Endodermal cell (in vitro differentiated cells): ENCODE results near the gene ENPP7. TPM values are rescaled to one million over a fixed set of nuclear protein-coding genes. Genes with fewer than 3 reads are reported as not detected.

ENCODE experiments used
- DNase-seq: peaks from one replicate; pipeline ENCODE4 v3.0.0-alpha.2; 2017
- H3K27ac ChIP-seq: 2 replicates; pipeline ENCODE4 v1.5.1; 2013; ENCODE audit warnings: mild to moderate bottlenecking, low read depth, low read length, moderate library complexity
- H3K27me3 ChIP-seq: 2 replicates; pipeline ENCODE4 v1.6.1; 2013; ENCODE audit warnings: mild to moderate bottlenecking, low read length, moderate library complexity; ENCODE audit not compliant: insufficient read depth, control insufficient read depth, poor library complexity, severe bottlenecking
- H3K36me3 ChIP-seq: 2 replicates; pipeline ENCODE4 v1.7.0; 2013; ENCODE audit warnings: mild to moderate bottlenecking, low read length, moderate library complexity; ENCODE audit not compliant: control insufficient read depth, insufficient read depth
- H3K4me1 ChIP-seq: one replicate; pipeline ENCODE4 v1.7.0; 2013; ENCODE audit warnings: low read length; ENCODE audit not compliant: control insufficient read depth, insufficient read depth
- H3K4me3 ChIP-seq: 2 replicates; pipeline ENCODE4 v1.5.1; 2013; ENCODE audit warnings: mild to moderate bottlenecking, low read length, moderate library complexity
- H3K9ac ChIP-seq: 2 replicates; pipeline ENCODE4 v1.6.1; 2013; ENCODE audit warnings: mild to moderate bottlenecking, low read length, moderate library complexity; ENCODE audit not compliant: poor library complexity, severe bottlenecking; ENCODE audit errors: extremely low read depth
- H3K9me3 ChIP-seq: 2 replicates; pipeline ENCODE4 v1.6.1; 2013; ENCODE audit warnings: mild to moderate bottlenecking, low read length, moderate library complexity; ENCODE audit not compliant: control insufficient read depth
- H3K27ac Mint-ChIP-seq: 2 replicates; pipeline ENCODE4 v1.8.0; 2020; ENCODE audit warnings: mixed read lengths
- H3K27me3 Mint-ChIP-seq: 2 replicates; pipeline ENCODE4 v1.8.0; 2021; ENCODE audit warnings: mild to moderate bottlenecking, mixed read lengths; ENCODE audit not compliant: insufficient read depth
- H3K36me3 Mint-ChIP-seq: 2 replicates; pipeline ENCODE4 v1.8.0; 2020; ENCODE audit warnings: low read depth, mixed read lengths
- H3K4me1 Mint-ChIP-seq: 2 replicates; pipeline ENCODE4 v1.8.0; 2020; ENCODE audit warnings: mixed read lengths
- H3K4me3 Mint-ChIP-seq: 2 replicates; pipeline ENCODE4 v1.8.0; 2020; ENCODE audit warnings: mild to moderate bottlenecking, moderate library complexity, mixed read lengths
- H3K9me3 Mint-ChIP-seq: 2 replicates; pipeline ENCODE4 v1.8.0; 2020; ENCODE audit warnings: mild to moderate bottlenecking, mixed read lengths
- CTCF ChIP-seq: fragments of 200-600 bp; sonication (generic); conservative IDR thresholded peaks from 2 replicates; pipeline ENCODE4 v1.5.0; 2021; ENCODE audit warnings: antibody characterized with exemption, mild to moderate bottlenecking
- WGBS, 2 experiments: methylation state at CpG; one replicate each; pipeline versions ENCODE4 v1.1.5 to v1.1.7; 2013; ENCODE audit warnings: missing lambda C conversion rate in 2 of 2, mixed read lengths in 1 of 2; ENCODE audit not compliant: insufficient coverage in 1 of 2, insufficient read length in 1 of 2; 5-methylcytosine and 5-hydroxymethylcytosine counted together
- total RNA-seq, 2 donors: library from RNA; stranded (reverse); fragmentation: NEBNext Ultra II Directional in 1 of 2; extraction: Animal tissue kit (Norgen Biotek cat#: 25700) in 1 of 2; gene quantifications; 2 replicates in 1 of 2; 3 replicates in 1 of 2; pipeline ENCODE4 v1.2.1, GENCODE V29; 2021

The ENPP7 gene
- total RNA-seq, 2 donors from 2014 or later = not detected

- Histone ChIP-seq H3K4me3 (no peak overlapping the region), H3K27ac (no peak overlapping the region), H3K4me1 (peaks cover 11% of the 10 kb centered on the region), H3K9ac (no peak overlapping the region), H3K9me3 (no peaks in the 10 kb centered on the region), H3K27me3 (no peaks in the 10 kb centered on the region), H3K36me3 (peaks cover 2% of the 10 kb centered on the region)
- peaks cover 25% of the 10 kb centered on the region for H3K4me1 Mint-ChIP-seq
- H3K9me3 Mint-ChIP-seq = no peaks in the 10 kb centered on the region
- DNase-seq = no peak
- H3K27me3 Mint-ChIP-seq = peaks cover 9% of the 10 kb centered on the region
- no peak for TF ChIP-seq CTCF
- H3K36me3 Mint-ChIP-seq = peaks cover 5% of the 10 kb centered on the region
- 90 to 93% methylated on average over 6 to 7 of the region's 8 CpGs for WGBS, 2 experiments
- H3K4me3 Mint-ChIP-seq = no peak overlapping the region
- no peak overlapping the region for H3K27ac Mint-ChIP-seq
These were observed 43.8 kb downstream of the ENPP7 start for GRCh38 chr17:79774561-79774975.

GRCh38 chr17:79775632-79776031, 44.9 kb downstream of the ENPP7 start:
- H3K27ac ChIP-seq = no peak overlapping the region
- no peak overlapping the region for H3K4me3 ChIP-seq
- peaks cover 13% of the 10 kb centered on the region for H3K4me1 ChIP-seq
- H3K36me3 ChIP-seq = peaks cover 11% of the 10 kb centered on the region
- Mint-ChIP-seq H3K27me3 (peaks cover 5% of the 10 kb centered on the region), H3K4me3 (no peak overlapping the region), H3K36me3 (peaks cover 16% of the 10 kb centered on the region), H3K27ac (no peak overlapping the region), H3K4me1 (peaks cover 33% of the 10 kb centered on the region), H3K9me3 (no peaks in the 10 kb centered on the region)
- DNase-seq = no peak
- H3K27me3 ChIP-seq = no peaks in the 10 kb centered on the region
- TF ChIP-seq CTCF = no peak
- WGBS, 2 experiments = 89 to 100% methylated on average over 1 to 5 of the region's 6 CpGs
- H3K9ac ChIP-seq = no peak overlapping the region
- H3K9me3 ChIP-seq = no peaks in the 10 kb centered on the region

GRCh38 chr17:79776376-79777119, 45.8 kb downstream of the ENPP7 start:
- Mint-ChIP-seq H3K4me1 (peaks cover 33% of the 10 kb centered on the region), H3K9me3 (no peaks in the 10 kb centered on the region), H3K36me3 (peaks cover 25% of the 10 kb centered on the region), H3K27ac (peak overlapping the region; percentile 41), H3K4me3 (peak overlapping the region; percentile 94), H3K27me3 (peaks cover 5% of the 10 kb centered on the region)
- peaks cover 19% of the 10 kb centered on the region for H3K36me3 ChIP-seq
- H3K4me3 ChIP-seq = peak overlapping the region; percentile 71
- no peaks in the 10 kb centered on the region for H3K27me3 ChIP-seq
- 22 to 25% methylated on average over 11 of the region's 11 CpGs for WGBS, 2 experiments
- H3K27ac ChIP-seq = peak overlapping the region; percentile 88
- no peaks in the 10 kb centered on the region for H3K9me3 ChIP-seq
- TF ChIP-seq CTCF = peak; percentile 40
- DNase-seq = no peak
- peak overlapping the region; percentile 26 for H3K9ac ChIP-seq
- H3K4me1 ChIP-seq = peaks cover 13% of the 10 kb centered on the region
